Vagina (tissue), 2 donors: Measurements from ENCODE around the gene H1-8.

Experiments used
- CTCF ChIP-seq, 3 experiments: fragments of 450-650 bp in 2 of 3; fragments of 200-600 bp in 1 of 3; sonication (generic) in 1 of 3; IDR thresholded peaks; one replicate each; pipeline ENCODE4 v1.5.1; 2017 to 2019; ENCODE audit warnings: antibody characterized with exemption in 3 of 3, mild to moderate bottlenecking in 2 of 3, moderate library complexity in 2 of 3
- POLR2A ChIP-seq, 2 donors: fragments of 450-650 bp; IDR thresholded peaks; one replicate each; pipeline ENCODE4 v1.6.1; 2017; ENCODE audit warnings: antibody characterized with exemption in 2 of 2, mild to moderate bottlenecking in 2 of 2, moderate library complexity in 2 of 2
- POLR2AphosphoS5 ChIP-seq, 2 donors: sonication (generic); formaldehyde crosslinking; IDR thresholded peaks; one replicate each; pipeline ENCODE4 v1.9.0; 2017; ENCODE audit warnings: antibody characterized with exemption in 2 of 2, mild to moderate bottlenecking in 2 of 2, low read depth in 1 of 2; ENCODE audit not compliant: insufficient read depth in 1 of 2

GRCh38 chr3:129581623-129582022 is 38.6 kb downstream of the H1-8 start:
- TF ChIP-seq CTCF (IDR thresholded peaks at IDR 0.05) (no peak), POLR2AphosphoS5 (IDR thresholded peaks at IDR 0.05; ENCODE audit: insufficient read depth in 1 of 2, low read depth in 1 of 2) (no peak), POLR2A (IDR thresholded peaks at IDR 0.05) (no peak)
